Hepatocyte (in vitro differentiated cells): Measurements from ENCODE around the gene PI16. TPM values are rescaled to one million over a fixed set of nuclear protein-coding genes. Genes with fewer than 3 reads are reported as not detected.

ENCODE experiments used
- DNase-seq: peaks from one replicate; pipeline ENCODE4 v3.0.0-alpha.2; 2016; ENCODE audit warnings: low spot score
- H2AFZ ChIP-seq: fragments of 200-600 bp; sonication (generic); 2 replicates; pipeline ENCODE4 v1.6.0; 2016; ENCODE audit warnings: antibody characterized with exemption, mild to moderate bottlenecking
- H3K27ac ChIP-seq: fragments of 200-600 bp; sonication (generic); 2 replicates; pipeline ENCODE4 v1.5.1; 2016; ENCODE audit warnings: mild to moderate bottlenecking
- H3K27me3 ChIP-seq: fragments of 200-600 bp; sonication (generic); 2 replicates; pipeline ENCODE4 v1.6.1; 2016
- H3K36me3 ChIP-seq: fragments of 200-600 bp; sonication (generic); replicated peaks from 2 replicates; pipeline ENCODE4 v1.5.1; 2016; ENCODE audit warnings: low read depth; ENCODE audit not compliant: insufficient read depth
- H3K4me1 ChIP-seq: fragments of 200-600 bp; sonication (generic); 2 replicates; pipeline ENCODE4 v1.5.1; 2016; ENCODE audit warnings: mild to moderate bottlenecking, moderate library complexity; ENCODE audit not compliant: insufficient read depth
- H3K4me2 ChIP-seq: fragments of 200-600 bp; sonication (generic); 2 replicates; pipeline ENCODE4 v1.6.0; 2016
- H3K4me3 ChIP-seq: fragments of 200-600 bp; sonication (generic); 2 replicates; pipeline ENCODE4 v1.5.1; 2016; ENCODE audit warnings: mild to moderate bottlenecking
- H3K79me2 ChIP-seq: fragments of 200-600 bp; sonication (generic); 2 replicates; pipeline ENCODE4 v1.6.0; 2017; ENCODE audit warnings: mild to moderate bottlenecking
- H3K9me2 ChIP-seq: fragments of 200-600 bp; sonication (generic); replicated peaks from 2 replicates; pipeline ENCODE4 v1.6.0; 2017; ENCODE audit warnings: mild to moderate bottlenecking; ENCODE audit not compliant: insufficient read depth
- H3K9me3 ChIP-seq: fragments of 200-600 bp; sonication (generic); 2 replicates; pipeline ENCODE4 v1.5.1; 2016; ENCODE audit warnings: low read depth, mild to moderate bottlenecking
- H4K20me1 ChIP-seq: fragments of 200-600 bp; sonication (generic); 2 replicates; pipeline ENCODE4 v1.6.0; 2016; ENCODE audit warnings: mild to moderate bottlenecking; ENCODE audit not compliant: insufficient read depth, poor library complexity, severe bottlenecking
- CTCF ChIP-seq: fragments of 200-600 bp; sonication (generic); IDR thresholded peaks from 2 replicates; pipeline ENCODE4 v1.5.1; 2016; ENCODE audit warnings: antibody characterized with exemption, mild to moderate bottlenecking; ENCODE audit not compliant: poor library complexity
- EZH2 ChIP-seq: fragments of 200-600 bp; sonication (generic); IDR thresholded peaks from 2 replicates; pipeline ENCODE4 v1.6.1; 2016; ENCODE audit warnings: antibody characterized with exemption, mild to moderate bottlenecking, borderline replicate concordance
- EZH2phosphoT487 ChIP-seq: fragments of 200-600 bp; sonication (generic); IDR thresholded peaks from one replicate; pipeline ENCODE4 v1.6.1; 2018; ENCODE audit warnings: antibody characterized with exemption, mild to moderate bottlenecking, low read depth, moderate library complexity; ENCODE audit not compliant: unreplicated experiment, severe bottlenecking
- WGBS: methylation state at CpG from one replicate; pipeline ENCODE4 v1.1.6; 2016; ENCODE audit warnings: low lambda C conversion rate; ENCODE audit errors: missing lambda C conversion rate; 5-methylcytosine and 5-hydroxymethylcytosine counted together
- polyA plus RNA-seq: library from polyadenylated mRNA; unstranded; fragments of >200 nt; fragmentation: Nextera tagmentation; extraction: Ambion mirVana; gene quantifications from 2 replicates; pipeline ENCODE4 v1.2.1, GENCODE V29; 2016
- total RNA-seq: library from RNA; depleted of rRNA; stranded (reverse); fragments of >200 nt; gene quantifications from 2 replicates; pipeline ENCODE4 v1.2.3, GENCODE V29; 2014

The PI16 gene
- total and polyA plus RNA-seq, 2 experiments from 2014 or later: not detected

DNA sequence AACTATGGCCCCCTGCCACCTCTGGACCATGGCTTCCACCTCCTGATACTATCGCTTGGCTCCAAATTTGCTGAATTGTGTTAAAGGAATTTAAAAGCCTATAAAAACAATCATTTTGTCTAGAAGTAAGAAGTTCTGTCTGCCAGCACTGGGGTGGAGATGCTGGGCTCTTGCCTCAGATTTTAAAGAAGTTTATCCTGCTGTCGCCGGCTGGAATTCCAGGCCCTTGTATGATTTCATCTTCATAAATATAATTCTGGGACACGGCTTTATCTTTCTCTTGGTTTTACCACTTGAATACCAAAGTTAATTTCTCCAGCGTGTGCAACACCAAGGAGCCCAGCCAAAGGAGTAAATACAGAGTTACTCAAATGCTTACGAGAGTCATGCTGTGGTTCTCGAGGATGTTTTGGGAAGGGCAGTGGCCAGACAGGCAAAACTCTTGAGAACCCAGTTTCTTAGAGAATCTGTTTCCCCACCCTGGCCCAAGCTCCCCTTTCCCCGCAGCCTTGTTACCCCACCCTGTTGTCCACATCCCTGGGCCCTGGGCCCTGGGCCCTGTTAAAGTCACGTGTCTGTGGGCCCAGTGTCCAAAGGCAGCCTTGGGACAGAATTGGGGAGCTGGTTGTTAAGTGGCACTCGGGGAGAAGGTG is 36.9 kb upstream of the PI16 start:
- H3K79me2 ChIP-seq: no peaks in the 10 kb centered on the region
- no peaks in the 10 kb centered on the region for H3K27me3 ChIP-seq
- WGBS: 65% methylated on average over 10 of the region's 10 CpGs
- no peaks in the 10 kb centered on the region for H4K20me1 ChIP-seq
- no peaks in the 10 kb centered on the region for H3K9me3 ChIP-seq
- peak overlapping the region; percentile 0 for H3K4me2 ChIP-seq
- H2AFZ ChIP-seq: no peak overlapping the region
- no peaks in the 10 kb centered on the region for H3K9me2 ChIP-seq
- H3K27ac ChIP-seq: peak overlapping the region; percentile 93
- H3K4me1 ChIP-seq: peaks cover 45% of the 10 kb centered on the region
- no peaks in the 10 kb centered on the region for H3K36me3 ChIP-seq
- TF ChIP-seq EZH2: no peak
- TF ChIP-seq EZH2phosphoT487: no peak
- no peak for TF ChIP-seq CTCF
- peak; percentile 25 for DNase-seq
- H3K4me3 ChIP-seq: no peak overlapping the region

GRCh38 chr6:36920049-36920448 is 34.5 kb upstream of the PI16 start:
- Histone ChIP-seq H4K20me1 (no peaks in the 10 kb centered on the region), H3K4me3 (no peak overlapping the region), H2AFZ (no peak overlapping the region), H3K9me3 (no peaks in the 10 kb centered on the region), H3K27me3 (no peaks in the 10 kb centered on the region), H3K9me2 (no peaks in the 10 kb centered on the region), H3K4me2 (no peak overlapping the region), H3K79me2 (no peaks in the 10 kb centered on the region), H3K36me3 (no peaks in the 10 kb centered on the region), H3K27ac (peak overlapping the region; percentile 22), H3K4me1 (peaks cover 41% of the 10 kb centered on the region)
- TF ChIP-seq EZH2phosphoT487 (no peak), EZH2 (no peak)
- 93% methylated on average over 4 of the region's 4 CpGs for WGBS
- DNase-seq: no peak

DNA sequence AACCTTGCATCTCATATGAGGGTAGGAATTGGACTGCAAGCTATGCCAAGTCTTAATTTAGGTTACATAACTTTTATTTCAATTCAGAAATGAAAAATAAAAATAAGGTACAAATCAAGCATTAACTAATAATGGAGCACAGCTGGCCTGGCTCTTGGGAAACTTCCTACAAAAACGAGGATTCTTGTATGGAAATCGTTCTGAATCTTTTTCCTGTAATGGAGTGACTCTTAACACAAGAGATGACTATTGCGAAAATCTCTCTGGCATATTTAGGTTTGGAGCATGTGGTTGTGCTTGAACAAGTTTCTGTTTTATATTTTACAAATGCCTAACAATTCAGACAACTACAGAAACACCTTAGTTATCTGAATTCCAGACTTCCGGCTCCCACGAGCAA is 34.0 kb upstream of the PI16 start:
- Histone ChIP-seq H3K79me2 (no peaks in the 10 kb centered on the region), H3K4me1 (peaks cover 46% of the 10 kb centered on the region), H3K27me3 (no peaks in the 10 kb centered on the region), H3K4me2 (no peak overlapping the region), H2AFZ (no peak overlapping the region), H3K9me3 (no peaks in the 10 kb centered on the region), H4K20me1 (no peaks in the 10 kb centered on the region), H3K36me3 (no peaks in the 10 kb centered on the region), H3K27ac (peak overlapping the region; percentile 22), H3K4me3 (no peak overlapping the region), H3K9me2 (no peaks in the 10 kb centered on the region)
- 90% methylated on average over 5 of the region's 5 CpGs for WGBS
- DNase-seq: no peak
- TF ChIP-seq CTCF (no peak), EZH2phosphoT487 (no peak), EZH2 (no peak)

DNA sequence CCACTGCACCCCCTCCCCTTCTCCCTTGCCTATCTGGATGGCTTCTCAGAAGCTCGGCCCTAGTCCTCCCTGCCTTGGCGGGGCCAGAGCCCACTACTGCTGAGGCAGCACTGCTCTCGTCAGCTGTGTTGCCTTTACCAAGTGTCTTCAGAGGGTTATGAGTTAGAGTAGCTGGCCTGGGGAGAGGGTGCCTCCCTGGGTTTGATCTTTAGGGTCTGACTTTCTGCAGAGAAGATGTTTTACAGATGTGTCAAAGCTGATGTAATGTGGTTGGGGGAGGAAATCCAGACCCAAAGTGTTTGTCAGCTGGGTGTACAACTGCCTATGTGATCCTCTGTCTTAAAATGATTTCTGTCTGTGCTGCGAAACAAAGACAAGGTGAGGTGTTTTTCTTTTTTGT is 30.4 kb upstream of the PI16 start:
- no peaks in the 10 kb centered on the region for H3K9me3 ChIP-seq
- no peak overlapping the region for H2AFZ ChIP-seq
- H3K4me1 ChIP-seq: peaks cover 40% of the 10 kb centered on the region
- H3K27ac ChIP-seq: peak overlapping the region; percentile 54
- no peak overlapping the region for H3K4me3 ChIP-seq
- H3K9me2 ChIP-seq: no peaks in the 10 kb centered on the region
- 60% methylated on average over 4 of the region's 4 CpGs for WGBS
- no peaks in the 10 kb centered on the region for H3K79me2 ChIP-seq
- no peaks in the 10 kb centered on the region for H3K27me3 ChIP-seq
- H4K20me1 ChIP-seq: no peaks in the 10 kb centered on the region
- H3K36me3 ChIP-seq: no peaks in the 10 kb centered on the region
- no peak for DNase-seq
- no peak for TF ChIP-seq EZH2
- no peak overlapping the region for H3K4me2 ChIP-seq
